Measurements from ENCODE around the gene ABCD4. TPM values are rescaled to one million over a fixed set of nuclear protein-coding genes. Genes with fewer than 3 reads are reported as not detected.

The ABCD4 gene
- total and polyA plus RNA-seq, 2 donors (not counting 3 experiments of a cell fraction or from before 2014, with no cell fraction given) = 58.2 to 84.2 TPM

DNA sequence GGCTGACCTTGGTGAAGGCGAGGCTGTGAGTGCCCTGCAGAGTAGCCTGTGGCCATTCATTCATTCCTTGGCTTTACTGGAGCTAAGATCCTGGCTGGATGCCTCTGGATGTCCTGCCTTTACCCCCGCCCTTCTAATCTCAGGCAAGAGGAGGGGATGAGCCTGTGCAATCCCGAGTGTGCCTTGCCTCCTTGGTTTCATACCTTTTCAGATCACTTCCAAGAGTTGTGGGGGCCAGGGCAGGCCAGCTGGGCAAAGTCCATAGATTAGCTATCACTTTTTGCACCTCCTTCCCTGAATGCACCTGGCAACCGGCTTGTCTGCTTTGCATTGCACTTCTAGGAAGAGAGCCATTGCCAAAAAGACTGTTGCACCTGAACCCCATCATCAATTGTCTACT lies 47.0 kb upstream of the ABCD4 start:
- H3K9me3 ChIP-seq (replicated peaks; ENCODE audit: control insufficient read depth, insufficient read depth, low read length) = no peaks in the 10 kb centered on the region
- no peak for TF ChIP-seq POLR2A (IDR thresholded peaks at IDR 0.05; ENCODE audit: low read depth, low read length)
- no peak for TF ChIP-seq FOS (IDR thresholded peaks at IDR 0.05; ENCODE audit: borderline replicate concordance, insufficient read depth, low read length)
- no peak for TF ChIP-seq MYC (IDR thresholded peaks at IDR 0.05; ENCODE audit: low read depth, low read length)
- TF ChIP-seq POLR2AphosphoS5 (IDR thresholded peaks at IDR 0.05; ENCODE audit: insufficient read depth, low read depth, low read length) = no peak
- TF ChIP-seq, protein P1, sequence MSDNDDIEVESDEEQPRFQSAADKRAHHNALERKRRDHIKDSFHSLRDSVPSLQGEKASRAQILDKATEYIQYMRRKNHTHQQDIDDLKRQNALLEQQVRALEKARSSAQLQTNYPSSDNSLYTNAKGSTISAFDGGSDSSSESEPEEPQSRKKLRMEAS (IDR thresholded peaks at IDR 0.05; ENCODE audit: insufficient read depth, insufficient read length) = no peak
- TF ChIP-seq JUN (IDR thresholded peaks at IDR 0.05; ENCODE audit: borderline replicate concordance, insufficient read depth, insufficient read length, low read depth) = no peak
- TF ChIP-seq, protein P2, sequence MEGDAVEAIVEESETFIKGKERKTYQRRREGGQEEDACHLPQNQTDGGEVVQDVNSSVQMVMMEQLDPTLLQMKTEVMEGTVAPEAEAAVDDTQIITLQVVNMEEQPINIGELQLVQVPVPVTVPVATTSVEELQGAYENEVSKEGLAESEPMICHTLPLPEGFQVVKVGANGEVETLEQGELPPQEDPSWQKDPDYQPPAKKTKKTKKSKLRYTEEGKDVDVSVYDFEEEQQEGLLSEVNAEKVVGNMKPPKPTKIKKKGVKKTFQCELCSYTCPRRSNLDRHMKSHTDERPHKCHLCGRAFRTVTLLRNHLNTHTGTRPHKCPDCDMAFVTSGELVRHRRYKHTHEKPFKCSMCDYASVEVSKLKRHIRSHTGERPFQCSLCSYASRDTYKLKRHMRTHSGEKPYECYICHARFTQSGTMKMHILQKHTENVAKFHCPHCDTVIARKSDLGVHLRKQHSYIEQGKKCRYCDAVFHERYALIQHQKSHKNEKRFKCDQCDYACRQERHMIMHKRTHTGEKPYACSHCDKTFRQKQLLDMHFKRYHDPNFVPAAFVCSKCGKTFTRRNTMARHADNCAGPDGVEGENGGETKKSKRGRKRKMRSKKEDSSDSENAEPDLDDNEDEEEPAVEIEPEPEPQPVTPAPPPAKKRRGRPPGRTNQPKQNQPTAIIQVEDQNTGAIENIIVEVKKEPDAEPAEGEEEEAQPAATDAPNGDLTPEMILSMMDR (IDR thresholded peaks at IDR 0.05; ENCODE audit: extremely low read depth in 1 of 2, insufficient read depth in 1 of 2, low read depth in 1 of 2, low read length in 2 of 2) = no peak
- no peak for TF ChIP-seq GATA2 (IDR thresholded peaks at IDR 0.05; ENCODE audit: insufficient read depth, insufficient read length, low read depth, low read length)
- no peak for TF ChIP-seq EZH2 (IDR thresholded peaks at IDR 0.05; ENCODE audit: borderline replicate concordance, low read depth, low read length, severe bottlenecking)
- FAIRE-seq (no peak), DNase-seq (ENCODE audit: low read depth, low spot score) (no peak)
- dilution Hi-C loops (cut with MboI; ENCODE audit: extremely low pct_ligation_motif_present, low sequenced_read_pairs) (no loop called here), intact Hi-C loops (cut with micrococcal nuclease) (no loop called here)
- H4K20me1 ChIP-seq (replicated peaks; ENCODE audit: control insufficient read depth, extremely low read depth, insufficient read depth, low read length) = no peaks in the 10 kb centered on the region
- H3K27ac ChIP-seq (ENCODE audit: insufficient read depth, low read depth, low read length) = no peak overlapping the region
- H3K79me2 ChIP-seq (ENCODE audit: control insufficient read depth, insufficient read depth, low read length) = no peaks in the 10 kb centered on the region
- no peak overlapping the region for H3K4me2 ChIP-seq (ENCODE audit: insufficient read depth, low read length)
- no peaks in the 10 kb centered on the region for H3K9me1 ChIP-seq (replicated peaks; ENCODE audit: control insufficient read depth, extremely low read depth, insufficient read depth, low read length)
- no peak overlapping the region for H3K4me3 ChIP-seq (replicated peaks in 1 of 3; ENCODE audit: insufficient read depth in 1 of 3, low read depth in 1 of 3, low read length in 3 of 3)
- BruUV-seq (replicated peaks) = no TSS peak
- H3K9ac ChIP-seq (replicated peaks; ENCODE audit: extremely low read depth, insufficient read depth, low read length) = no peak overlapping the region
- H3K4me1 ChIP-seq (ENCODE audit: control insufficient read depth, extremely low read depth, insufficient read depth, low read length) = no peaks in the 10 kb centered on the region
- CTCF ChIA-PET = interaction anchor here (0.6 kb wide), 1 partner anchor 27 kb away, joined by 5 read pairs; no protein-coding TSS in a partner anchor
- POLR2A ChIA-PET = no interaction called here
- peaks cover 38 to 40% of the 10 kb centered on the region in 2 experiments for H3K27me3 ChIP-seq (ENCODE audit: control insufficient read depth in 2 of 2, insufficient read depth in 2 of 2, low read length in 2 of 2)
- H2AFZ ChIP-seq (ENCODE audit: low read depth, low read length) = no peak overlapping the region
- H3K36me3 ChIP-seq (ENCODE audit: control insufficient read depth in 2 of 2, extremely low read depth in 1 of 2, insufficient read depth in 2 of 2, low read length in 2 of 2) = no peaks in the 10 kb centered on the region
